GM21381 (cell line): Measurements from ENCODE around the gene RPS6KA4.

Source experiments
- ATAC-seq: cut with Tn5 transposase; IDR thresholded peaks from one replicate; pipeline ENCODE4 v1.9.1; 2021; ENCODE audit warnings: mild to moderate bottlenecking, moderate library complexity; ENCODE audit not compliant: unreplicated experiment

The RPS6KA4 gene

DNA sequence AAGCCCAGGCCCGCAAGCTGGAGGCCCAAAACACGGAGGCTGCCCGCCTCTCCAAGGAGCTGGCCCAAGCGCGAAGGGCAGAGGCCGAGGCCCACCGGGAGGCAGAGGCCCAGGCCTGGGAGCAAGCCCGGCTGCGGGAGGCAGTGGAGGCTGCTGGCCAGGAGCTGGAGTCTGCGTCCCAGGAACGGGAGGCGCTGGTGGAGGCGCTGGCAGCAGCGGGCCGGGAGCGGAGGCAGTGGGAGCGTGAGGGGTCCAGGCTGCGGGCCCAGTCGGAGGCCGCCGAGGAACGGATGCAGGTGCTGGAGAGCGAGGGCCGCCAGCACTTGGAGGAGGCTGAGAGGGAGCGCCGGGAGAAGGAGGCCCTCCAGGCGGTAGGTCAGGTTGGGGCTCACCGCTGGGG is 14.2 kb upstream of the RPS6KA4 start:
- ATAC-seq = no peak

DNA sequence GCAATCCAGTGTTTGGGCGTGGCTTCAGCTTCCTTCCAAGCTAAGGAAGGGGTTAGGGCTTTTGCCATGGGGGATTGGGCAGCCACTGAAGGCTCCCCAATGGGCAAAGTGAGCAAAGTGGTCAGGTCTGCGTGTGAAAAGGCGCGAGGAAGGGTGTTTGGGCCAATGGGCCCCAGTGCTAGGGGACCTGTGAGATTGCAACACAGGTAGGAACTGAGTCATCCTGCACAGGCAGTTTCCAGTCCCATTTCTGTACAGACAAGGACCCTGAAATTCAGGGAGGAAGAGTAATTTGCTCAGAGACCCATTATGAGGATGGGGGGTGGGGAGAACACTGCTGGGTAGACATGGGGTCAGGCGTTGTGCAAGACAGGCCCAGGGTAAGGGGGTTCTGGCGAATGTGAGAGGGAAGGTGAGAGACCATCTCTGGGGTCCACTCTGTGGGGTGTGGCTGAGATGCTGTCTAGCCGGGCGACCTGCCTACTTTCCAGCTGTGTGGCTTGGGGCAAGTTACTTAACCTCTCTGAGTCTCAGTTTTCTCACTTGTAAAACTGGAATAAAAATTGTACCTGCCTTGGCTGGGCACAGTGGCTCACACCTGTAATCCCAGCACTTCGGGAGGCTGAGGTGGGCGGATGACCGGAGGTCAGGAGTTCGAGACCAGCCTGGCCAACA is 11.6 kb upstream of the RPS6KA4 start:
- no peak for ATAC-seq

DNA sequence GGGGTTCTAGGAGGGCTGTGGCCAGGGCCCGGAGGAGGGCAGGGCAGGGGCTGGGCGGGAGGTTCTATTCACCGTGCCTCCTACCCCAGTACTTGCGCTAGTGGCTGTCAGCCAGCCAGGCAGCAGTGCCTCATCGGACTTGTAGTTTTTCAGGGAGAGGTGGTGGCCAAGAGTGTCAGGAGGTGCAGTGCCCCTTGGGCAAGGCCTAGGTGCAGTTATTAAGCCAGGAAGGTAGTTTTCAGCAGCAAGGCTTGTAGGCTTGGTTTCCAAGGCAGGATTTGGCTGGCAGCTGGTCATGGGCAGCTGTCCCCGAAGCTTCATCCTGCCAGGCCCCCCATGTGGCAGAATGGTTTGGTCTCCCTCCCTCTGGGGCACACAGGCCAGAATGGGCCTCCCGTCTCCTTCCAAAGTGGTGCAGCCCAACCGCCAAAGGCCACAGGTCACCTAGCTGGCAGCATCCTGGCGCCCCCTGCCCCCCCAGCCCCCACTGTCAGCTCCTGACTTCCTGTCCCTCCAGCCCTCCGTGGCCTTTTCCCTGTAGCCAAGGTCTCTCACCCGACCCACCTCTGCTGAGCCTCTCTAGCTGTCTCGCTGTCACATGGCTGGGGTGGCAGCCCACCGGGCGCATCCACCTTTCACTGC is 10.5 kb upstream of the RPS6KA4 start:
- no peak for ATAC-seq

DNA sequence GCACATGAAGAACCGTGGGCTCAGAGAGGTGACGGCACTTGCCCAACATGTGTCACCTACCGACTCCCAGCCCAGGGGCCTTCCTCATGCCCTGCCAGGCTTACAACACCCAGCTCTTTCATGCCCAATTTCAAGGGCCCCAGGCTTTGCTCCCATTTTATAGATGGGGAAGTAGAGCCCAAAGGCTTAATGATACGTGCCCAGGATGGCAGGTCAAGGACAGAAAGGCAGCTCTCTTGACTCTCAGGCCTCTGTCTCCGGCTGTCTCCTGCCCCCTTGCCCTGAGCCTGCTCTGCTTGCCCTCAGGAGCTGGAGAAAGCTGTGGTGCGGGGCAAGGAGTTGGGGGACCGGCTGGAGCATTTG is 10.0 kb upstream of the RPS6KA4 start:
- no peak for ATAC-seq

DNA sequence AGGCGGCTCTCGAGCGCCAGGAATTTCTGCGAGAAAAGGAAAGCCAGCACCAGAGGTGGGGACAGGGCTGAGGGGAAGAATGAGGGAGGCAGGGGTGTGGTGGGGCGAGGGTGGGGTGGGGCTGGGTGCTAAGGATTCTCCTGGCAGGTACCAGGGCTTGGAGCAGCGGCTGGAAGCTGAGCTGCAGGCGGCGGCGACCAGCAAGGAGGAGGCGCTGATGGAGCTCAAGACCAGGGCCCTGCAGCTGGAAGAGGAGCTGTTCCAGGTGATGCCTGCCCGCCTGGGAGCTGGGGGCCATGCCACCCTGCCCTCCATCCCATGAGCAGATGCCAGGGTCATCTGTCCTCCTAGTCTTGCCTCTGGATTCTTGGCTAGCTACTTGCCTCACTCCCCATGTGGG is 9.6 kb upstream of the RPS6KA4 start:
- ATAC-seq = no peak

DNA sequence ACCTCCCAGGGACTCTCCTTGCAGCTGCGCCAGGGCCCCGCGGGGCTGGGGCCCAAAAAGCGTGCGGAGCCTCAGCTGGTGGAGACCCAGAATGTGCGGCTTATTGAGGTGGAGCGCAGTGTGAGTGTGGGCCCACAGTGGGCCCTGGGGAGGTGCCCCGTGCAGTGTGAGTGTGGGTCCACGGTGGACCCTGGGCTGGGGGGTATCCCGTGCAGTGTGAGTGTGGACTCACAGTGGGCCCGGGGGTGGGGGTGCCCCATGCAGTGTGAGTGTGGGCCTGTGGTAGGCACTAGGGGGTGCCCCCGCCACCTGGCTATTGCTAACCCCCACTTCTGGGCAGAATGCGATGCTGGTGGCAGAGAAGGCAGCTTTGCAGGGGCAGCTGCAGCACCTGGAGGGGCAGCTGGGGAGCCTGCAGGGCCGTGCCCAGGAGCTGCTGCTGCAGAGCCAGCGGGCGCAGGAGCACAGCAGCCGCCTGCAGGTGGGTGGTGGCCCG is 7.8 kb upstream of the RPS6KA4 start:
- no peak for ATAC-seq

DNA sequence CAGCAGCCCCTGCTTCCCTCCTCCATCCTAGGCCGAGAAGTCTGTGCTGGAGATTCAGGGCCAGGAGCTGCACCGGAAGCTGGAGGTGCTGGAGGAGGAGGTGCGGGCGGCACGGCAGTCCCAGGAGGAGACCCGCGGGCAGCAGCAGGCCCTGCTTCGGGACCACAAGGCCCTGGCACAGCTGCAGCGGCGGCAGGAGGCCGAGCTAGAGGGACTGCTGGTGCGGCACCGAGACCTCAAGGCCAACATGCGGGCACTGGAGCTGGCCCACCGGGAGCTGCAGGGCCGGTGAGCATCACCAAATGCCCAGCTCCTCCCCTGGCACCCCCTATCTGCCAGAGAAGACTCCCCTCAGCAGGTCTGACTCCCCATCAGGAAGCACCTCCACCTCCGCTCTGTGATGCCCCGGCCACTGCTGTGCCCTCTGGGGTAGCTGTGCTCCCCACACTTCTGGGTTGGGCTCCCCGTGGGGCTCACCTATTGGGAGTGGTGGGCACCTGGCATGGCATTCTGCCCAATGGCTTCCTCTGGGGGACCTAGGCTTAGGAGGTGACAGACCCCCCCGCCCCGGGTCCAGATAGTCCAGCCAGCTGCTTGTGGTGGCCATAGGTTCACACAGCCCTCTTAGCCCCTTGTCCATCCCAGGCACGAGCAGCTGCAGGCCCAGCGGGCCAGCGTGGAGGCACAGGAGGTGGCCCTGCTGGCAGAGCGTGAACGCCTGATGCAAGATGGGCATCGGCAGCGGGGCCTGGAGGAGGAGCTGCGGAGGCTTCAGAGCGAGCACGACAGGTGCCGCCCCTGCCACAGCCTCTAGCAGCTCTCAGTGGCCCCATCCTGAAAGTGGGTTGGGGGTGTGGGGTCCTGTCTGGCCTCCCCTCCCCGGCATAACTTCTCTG is 6.6 kb upstream of the RPS6KA4 start:
- no peak for ATAC-seq

DNA sequence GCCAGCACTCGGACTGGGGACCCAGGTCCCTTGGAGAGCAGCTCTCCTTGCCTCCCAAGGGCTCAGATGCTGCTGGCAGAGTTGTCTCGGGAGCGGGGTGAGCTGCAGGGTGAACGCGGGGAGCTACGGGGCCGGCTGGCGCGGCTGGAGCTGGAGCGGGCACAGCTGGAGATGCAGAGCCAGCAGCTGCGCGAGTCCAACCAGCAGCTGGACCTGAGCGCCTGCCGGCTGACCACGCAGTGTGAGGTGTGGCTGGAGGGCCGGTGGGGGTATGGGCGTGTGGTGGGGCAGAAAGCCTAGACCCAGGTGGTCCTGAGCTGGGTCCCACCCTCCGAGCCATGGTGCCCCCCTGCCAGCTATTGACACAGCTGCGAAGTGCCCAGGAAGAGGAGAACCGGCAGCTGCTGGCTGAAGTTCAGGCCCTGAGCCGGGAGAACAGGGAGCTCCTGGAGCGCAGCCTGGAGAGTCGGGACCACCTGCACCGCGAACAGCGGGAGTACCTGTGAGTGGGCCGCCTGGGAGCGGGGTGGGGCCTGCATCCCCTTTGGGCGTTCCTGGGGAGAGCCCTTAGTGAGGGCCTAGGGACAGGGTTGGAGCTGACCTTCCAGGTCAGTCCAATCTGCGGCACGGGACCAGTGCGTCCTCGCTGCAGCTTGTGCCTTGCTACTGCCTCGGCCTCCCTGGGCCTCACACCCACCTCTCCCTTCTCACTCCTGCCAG is 5.8 kb upstream of the RPS6KA4 start:
- no peak for ATAC-seq

DNA sequence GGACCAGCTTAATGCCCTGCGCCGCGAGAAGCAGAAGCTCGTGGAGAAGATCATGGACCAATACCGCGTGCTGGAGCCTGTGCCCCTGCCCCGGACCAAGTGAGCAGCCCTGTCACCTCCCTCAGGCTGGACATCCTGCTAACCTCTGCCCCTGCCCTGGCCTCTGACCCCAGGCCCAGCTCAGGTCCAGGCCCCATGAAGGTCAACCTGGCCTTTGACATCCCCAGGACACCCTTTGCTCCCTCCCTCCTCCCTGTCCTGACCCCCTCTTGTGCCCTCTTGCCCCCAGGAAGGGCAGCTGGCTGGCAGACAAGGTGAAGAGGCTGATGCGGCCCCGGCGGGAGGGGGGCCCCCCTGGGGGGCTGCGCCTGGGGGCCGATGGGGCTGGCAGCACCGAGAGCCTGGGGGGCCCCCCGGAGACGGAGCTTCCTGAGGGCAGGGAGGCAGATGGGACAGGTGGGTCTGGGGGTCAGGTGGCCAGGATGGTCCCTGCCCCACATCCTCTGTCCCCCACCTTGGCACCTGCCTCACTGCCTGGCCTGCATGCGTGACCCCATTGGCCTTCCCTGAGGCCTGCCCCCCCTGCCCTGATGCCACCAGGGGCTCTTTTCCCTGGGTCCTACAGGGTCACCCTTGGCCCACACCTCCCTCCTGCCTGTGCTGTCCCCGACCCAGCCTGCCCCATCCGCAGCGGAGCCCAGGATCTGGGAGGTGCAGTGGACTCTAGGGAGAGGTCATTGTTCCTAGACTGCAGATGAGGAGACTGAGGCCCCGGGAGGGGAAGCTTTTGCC is 5.1 kb upstream of the RPS6KA4 start:
- no peak for ATAC-seq

DNA sequence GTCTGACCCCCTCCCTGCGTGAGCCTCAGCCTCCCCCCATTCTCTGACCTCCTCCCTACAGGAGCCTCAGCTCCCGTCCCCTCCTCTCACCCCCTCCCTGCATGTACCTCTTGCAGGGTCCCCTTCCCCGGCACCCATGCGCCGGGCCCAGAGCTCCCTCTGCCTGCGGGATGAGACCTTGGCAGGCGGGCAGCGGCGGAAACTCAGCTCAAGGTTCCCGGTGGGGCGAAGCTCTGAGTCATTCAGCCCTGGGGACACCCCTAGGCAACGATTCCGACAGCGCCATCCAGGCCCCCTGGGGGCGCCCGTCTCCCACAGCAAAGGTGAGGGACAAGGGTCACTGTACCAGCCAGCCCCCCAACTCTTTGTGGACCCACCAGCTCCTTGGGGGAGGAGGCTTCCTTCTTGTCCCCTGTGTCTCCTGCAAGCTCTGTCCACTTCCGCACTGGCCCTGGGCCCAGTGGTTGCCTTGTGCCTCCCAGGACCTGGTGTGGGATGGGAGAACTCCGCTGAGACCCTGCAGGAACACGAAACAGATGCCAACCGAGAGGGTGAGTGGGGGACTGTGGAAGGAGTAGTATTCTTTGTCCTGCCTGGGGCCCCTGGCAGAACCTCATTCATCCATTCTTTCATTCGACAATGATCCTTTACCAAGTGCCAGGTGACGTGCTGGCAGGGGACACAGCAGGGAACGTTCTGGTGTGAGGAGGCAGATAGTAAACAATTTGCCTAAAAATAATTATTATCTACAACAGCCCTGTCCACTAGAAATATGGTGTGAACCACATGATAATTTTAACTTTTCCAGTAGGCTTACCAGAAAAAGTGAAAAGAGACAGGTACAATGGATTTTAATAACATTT is 3.7 kb upstream of the RPS6KA4 start:
- no peak for ATAC-seq

DNA sequence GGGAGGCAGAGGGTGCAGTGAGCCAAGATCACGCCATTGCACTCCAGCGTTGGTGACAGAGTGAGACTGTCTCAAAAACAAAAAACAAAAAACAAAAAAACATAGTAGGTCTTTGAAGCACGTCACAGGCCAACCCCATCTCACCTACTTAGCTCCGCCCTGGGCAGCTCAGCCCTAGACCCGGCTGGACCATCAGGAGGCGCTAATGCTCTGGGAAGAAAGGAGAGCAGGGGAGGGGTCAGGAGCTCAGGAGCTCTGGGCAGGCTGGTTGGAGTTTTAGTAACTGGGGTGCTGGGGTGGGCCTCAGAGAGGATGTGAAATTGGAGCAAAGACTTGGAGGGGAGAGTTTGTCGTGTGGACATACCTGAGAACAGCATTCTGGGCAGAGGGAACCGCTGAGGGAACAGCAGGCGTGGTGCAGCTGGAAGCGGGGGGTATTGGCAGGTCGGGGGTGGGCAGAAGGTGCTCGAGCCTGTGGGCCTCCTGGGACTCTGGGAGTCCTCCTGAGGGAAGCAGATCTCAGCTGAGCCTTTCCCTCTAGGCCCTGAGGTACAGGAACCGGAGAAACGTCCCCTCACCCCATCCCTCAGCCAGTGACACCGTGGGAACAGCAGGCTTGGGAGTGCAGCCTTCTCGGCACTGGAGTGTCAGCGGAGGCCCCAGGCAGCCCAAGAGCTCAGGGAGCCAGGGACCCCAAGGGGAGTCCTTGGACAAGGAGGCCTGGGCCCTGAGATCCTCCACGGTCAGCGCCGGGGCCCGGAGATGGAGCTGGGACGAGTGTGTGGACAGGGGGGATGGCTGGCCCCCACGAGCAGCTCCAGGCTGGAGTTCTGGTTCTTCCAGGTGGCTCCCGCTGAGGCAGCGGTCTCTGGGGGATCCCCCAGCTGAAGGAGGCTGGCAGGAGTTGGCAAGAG is 2.2 kb upstream of the RPS6KA4 start:
- ATAC-seq = no peak

DNA sequence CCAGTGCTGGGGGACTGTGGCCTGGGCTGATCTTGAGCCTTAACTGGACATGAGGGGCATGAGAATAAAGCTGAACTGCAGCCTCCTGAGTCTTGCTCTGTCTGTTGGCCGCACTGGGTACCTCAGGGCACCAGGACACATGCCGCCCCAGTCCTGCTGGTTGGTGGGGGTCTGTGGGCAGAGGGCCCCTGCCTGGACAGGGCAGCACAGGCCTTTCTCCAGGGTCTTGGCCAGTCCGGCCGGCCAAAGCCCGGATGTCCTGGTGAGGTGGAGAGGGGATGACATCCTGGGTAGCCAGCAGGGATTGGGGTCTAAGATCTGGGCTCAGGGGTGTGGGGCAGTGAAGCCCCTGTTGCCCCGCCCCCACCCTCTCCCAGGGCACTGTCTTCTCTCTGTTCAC is 1.5 kb upstream of the RPS6KA4 start:
- ATAC-seq = no peak

DNA sequence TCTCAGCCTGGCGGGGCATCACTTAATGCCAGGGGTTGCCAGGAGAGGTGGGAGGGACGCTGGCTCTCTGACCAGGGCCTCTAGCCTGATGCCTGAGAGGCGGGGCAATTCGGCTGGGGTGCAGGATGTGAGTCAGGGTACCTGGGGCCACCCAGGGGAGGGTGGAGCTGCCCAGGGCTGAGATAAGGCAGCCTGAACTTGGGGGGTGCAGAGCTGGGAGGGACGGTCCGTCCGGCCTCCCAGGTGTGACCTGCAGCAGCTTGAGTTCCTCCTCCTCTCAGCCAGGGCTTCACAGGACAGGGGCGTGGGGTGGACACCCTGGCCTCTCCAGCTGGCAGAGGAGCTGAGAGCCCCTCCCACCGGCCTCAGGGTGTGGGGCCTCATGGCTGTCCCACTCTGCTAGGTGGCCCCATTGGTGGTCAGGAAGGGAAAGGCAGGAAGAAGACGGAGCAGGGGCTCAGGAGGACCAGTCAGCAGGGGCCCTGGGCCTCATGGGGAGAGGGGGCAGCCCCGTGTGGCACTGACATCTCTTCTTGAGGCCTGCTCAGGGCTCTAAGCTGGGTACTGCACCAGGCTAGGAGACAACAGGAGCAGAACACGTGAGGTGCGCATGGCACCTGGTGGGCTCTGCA is 942 bp upstream of the RPS6KA4 start:
- no peak for ATAC-seq

DNA sequence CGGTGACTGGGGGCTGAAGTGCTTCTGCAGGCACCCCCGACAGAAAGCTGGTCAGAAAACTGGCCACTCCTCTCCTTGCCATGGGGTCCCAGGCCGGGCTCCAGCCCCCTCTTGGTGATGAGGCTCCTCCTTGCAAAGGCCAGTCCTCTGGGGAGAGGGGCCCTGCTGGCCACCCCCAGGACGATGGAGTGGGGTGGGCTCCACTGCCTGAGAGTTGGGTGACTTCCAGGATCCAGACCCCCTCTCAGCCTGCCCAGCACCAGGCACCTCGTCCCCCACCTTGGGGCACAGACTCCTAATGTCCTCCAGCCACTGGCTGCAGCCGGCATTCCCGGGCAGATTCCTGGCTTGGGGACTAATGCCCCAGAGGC is 441 bp upstream of the RPS6KA4 start:
- ATAC-seq = peak; percentile 28

DNA sequence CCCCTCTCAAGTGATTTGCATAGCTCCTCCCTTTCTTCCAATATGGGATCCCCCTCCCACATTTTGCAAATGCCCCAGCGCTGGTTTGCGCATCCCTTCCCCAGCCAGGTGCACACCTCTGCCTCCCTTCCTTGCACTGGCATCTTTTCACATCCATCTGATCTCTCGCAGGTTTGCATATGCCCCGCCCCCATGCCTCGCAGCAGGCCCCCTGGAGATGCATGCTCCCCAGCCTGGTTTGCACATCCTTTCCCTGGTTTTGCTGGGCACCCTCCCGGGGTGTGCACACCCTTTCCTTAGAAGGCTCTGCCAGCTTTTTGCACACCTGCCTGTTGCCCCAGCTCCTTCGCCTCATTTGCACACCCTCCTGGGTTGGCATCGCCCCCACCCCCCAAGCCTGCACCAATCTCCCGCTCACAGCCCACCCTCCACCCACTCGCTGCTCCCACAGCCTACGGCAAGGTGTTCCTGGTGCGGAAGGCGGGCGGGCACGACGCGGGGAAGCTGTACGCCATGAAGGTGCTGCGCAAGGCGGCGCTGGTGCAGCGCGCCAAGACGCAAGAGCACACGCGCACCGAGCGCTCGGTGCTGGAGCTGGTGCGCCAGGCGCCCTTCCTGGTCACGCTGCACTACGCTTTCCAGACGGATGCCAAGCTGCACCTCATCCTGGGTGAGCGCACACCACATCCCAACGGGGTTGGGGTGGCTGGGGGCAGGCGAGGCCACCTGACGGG is 917 bp downstream of the RPS6KA4 start:
- no peak for ATAC-seq

DNA sequence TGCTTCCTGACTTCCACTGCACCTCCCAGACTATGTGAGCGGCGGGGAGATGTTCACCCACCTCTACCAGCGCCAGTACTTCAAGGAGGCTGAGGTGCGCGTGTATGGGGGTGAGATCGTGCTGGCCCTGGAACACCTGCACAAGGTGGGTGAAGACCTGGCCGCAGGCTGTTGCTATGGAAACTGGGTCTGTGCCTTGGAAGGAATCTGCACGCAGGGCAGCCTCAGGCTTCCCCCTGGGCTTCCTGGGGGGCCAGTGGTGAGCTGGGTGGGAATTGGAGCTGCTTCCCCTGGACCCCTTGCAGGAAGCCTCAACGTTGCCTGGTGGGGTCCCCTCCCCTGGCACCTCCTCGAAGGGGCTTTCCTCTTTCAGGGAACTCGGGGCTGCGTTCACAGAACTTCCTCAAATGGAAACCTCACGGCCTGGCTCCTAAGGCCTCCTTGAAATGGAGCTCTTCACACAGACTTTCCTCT is 1.5 kb downstream of the RPS6KA4 start:
- ATAC-seq = no peak

DNA sequence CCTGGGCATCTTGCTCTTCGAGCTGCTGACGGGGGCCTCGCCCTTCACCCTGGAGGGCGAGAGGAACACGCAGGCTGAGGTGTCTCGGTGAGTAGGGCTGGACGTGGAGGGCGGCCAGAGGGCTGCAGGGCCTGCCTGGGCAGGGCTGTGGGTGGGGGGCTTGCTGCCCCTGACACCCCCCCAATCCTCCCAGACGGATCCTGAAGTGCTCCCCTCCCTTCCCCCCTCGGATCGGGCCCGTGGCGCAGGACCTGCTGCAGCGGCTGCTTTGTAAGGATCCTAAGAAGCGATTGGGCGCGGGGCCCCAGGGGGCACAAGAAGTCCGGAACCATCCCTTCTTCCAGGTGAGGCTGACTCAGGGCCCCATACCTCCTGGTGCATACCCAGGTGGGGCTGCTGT is 2.7 kb downstream of the RPS6KA4 start:
- no peak for ATAC-seq
